Activated T-cell treated with anti-CD3 and anti-CD28 coated beads, Interleukin-2, amount 50 U/mL, for 24 hours (primary cell): ENCODE measurements around the gene SCAI.
"Not testable (repeated sequence)": the region's sequence is repeated elsewhere in the genome, so short reads cannot be mapped to it uniquely, and the experiment has no call there.

Experiments
- DNase-seq: peaks from one replicate; pipeline ENCODE4 v3.0.0-alpha.2; 2020
- H3K27ac Mint-ChIP-seq: 2 replicates; pipeline ENCODE4 v1.8.0; 2020; ENCODE audit warnings: mild to moderate bottlenecking, mixed read lengths
- H3K27me3 Mint-ChIP-seq: 2 replicates; pipeline ENCODE4 v1.8.0; 2020; ENCODE audit warnings: mixed read lengths
- H3K36me3 Mint-ChIP-seq: 2 replicates; pipeline ENCODE4 v1.8.0; 2020; ENCODE audit warnings: low read depth, mixed read lengths
- H3K4me1 Mint-ChIP-seq: 2 replicates; pipeline ENCODE4 v1.8.0; 2020; ENCODE audit warnings: low read depth, mixed read lengths
- H3K4me3 Mint-ChIP-seq: 2 replicates; pipeline ENCODE4 v1.8.0; 2020; ENCODE audit warnings: mild to moderate bottlenecking, moderate library complexity, mixed read lengths
- H3K9me3 Mint-ChIP-seq: 2 replicates; pipeline ENCODE4 v1.8.0; 2020; ENCODE audit warnings: mixed read lengths

SCAI gene

GRCh38 chr9:125103021-125103420 lies 40.3 kb downstream of the SCAI start:
- no peak overlapping the region for H3K27ac Mint-ChIP-seq

GRCh38 chr9:125100822-125101221 lies 42.5 kb downstream of the SCAI start:
- Mint-ChIP-seq H3K27me3 (no peaks in the 10 kb centered on the region), H3K4me3 (no peak overlapping the region), H3K27ac (no peak overlapping the region), H3K4me1 (peaks cover 7% of the 10 kb centered on the region), H3K36me3 (peaks cover 3% of the 10 kb centered on the region), H3K9me3 (peaks cover 4% of the 10 kb centered on the region)
- DNase-seq = no peak

More at GRCh38 chr9:125103021-125103420, 40.3 kb downstream of the SCAI start:
- H3K4me3 Mint-ChIP-seq = no peak overlapping the region
- H3K27me3 Mint-ChIP-seq = no peaks in the 10 kb centered on the region
- H3K4me1 Mint-ChIP-seq = peaks cover 7% of the 10 kb centered on the region
- no peaks in the 10 kb centered on the region for H3K9me3 Mint-ChIP-seq
- no peak for DNase-seq
- no peaks in the 10 kb centered on the region for H3K36me3 Mint-ChIP-seq

- Mint-ChIP-seq H3K4me1 (peaks cover 5% of the 10 kb centered on the region), H3K36me3 (peaks cover 7% of the 10 kb centered on the region), H3K27me3 (no peaks in the 10 kb centered on the region), H3K9me3 (peaks cover 4% of the 10 kb centered on the region), H3K4me3 (no peak overlapping the region), H3K27ac (no peak overlapping the region)
- no peak for DNase-seq
These were observed 43.5 kb downstream of the SCAI start for GRCh38 chr9:125099816-125100215.

GRCh38 chr9:125095821-125096443 lies 47.4 kb downstream of the SCAI start:
- H3K27ac Mint-ChIP-seq = no peak overlapping the region
- H3K4me1 Mint-ChIP-seq = no peaks in the 10 kb centered on the region
- no peak overlapping the region for H3K4me3 Mint-ChIP-seq
- peaks cover 10% of the 10 kb centered on the region for H3K36me3 Mint-ChIP-seq
- H3K27me3 Mint-ChIP-seq = no peaks in the 10 kb centered on the region
- DNase-seq = no peak
- H3K9me3 Mint-ChIP-seq = peaks cover 4% of the 10 kb centered on the region

GRCh38 chr9:125091121-125091520 lies 52.2 kb downstream of the SCAI start:
- H3K4me3 Mint-ChIP-seq = no peak overlapping the region
- no peaks in the 10 kb centered on the region for H3K9me3 Mint-ChIP-seq
- H3K4me1 Mint-ChIP-seq = peaks cover 10% of the 10 kb centered on the region
- H3K27me3 Mint-ChIP-seq = no peaks in the 10 kb centered on the region
- no peak for DNase-seq
- H3K36me3 Mint-ChIP-seq = peaks cover 10% of the 10 kb centered on the region
- no peak overlapping the region for H3K27ac Mint-ChIP-seq

GRCh38 chr9:125089331-125089730 lies 54.0 kb downstream of the SCAI start:
- no peak overlapping the region for H3K27ac Mint-ChIP-seq

GRCh38 chr9:125088752-125089151 lies 54.6 kb downstream of the SCAI start:
- Mint-ChIP-seq H3K4me1 (peaks cover 10% of the 10 kb centered on the region), H3K27ac (no peak overlapping the region), H3K9me3 (peaks cover under 1% of the 10 kb centered on the region), H3K27me3 (no peaks in the 10 kb centered on the region), H3K36me3 (peaks cover 5% of the 10 kb centered on the region), H3K4me3 (no peak overlapping the region)
- DNase-seq = no peak

More at GRCh38 chr9:125089331-125089730, 54.0 kb downstream of the SCAI start:
- DNase-seq = no peak
- Mint-ChIP-seq H3K4me3 (no peak overlapping the region), H3K9me3 (no peaks in the 10 kb centered on the region), H3K4me1 (peaks cover 10% of the 10 kb centered on the region), H3K27me3 (no peaks in the 10 kb centered on the region), H3K36me3 (peaks cover 6% of the 10 kb centered on the region)

GRCh38 chr9:125085703-125086477 lies 57.4 kb downstream of the SCAI start:
- H3K27me3 Mint-ChIP-seq = no peaks in the 10 kb centered on the region
- peaks cover 21% of the 10 kb centered on the region for H3K9me3 Mint-ChIP-seq
- H3K36me3 Mint-ChIP-seq = peaks cover 31% of the 10 kb centered on the region
- no peak for DNase-seq
- H3K4me1 Mint-ChIP-seq = peaks cover 10% of the 10 kb centered on the region
- H3K27ac Mint-ChIP-seq = no peak overlapping the region
- no peak overlapping the region for H3K4me3 Mint-ChIP-seq

GRCh38 chr9:125082197-125082596 lies 61.1 kb downstream of the SCAI start:
- not testable (repeated sequence) for H3K27ac Mint-ChIP-seq, H3K4me3 Mint-ChIP-seq, DNase-seq, H3K27me3 Mint-ChIP-seq, H3K4me1 Mint-ChIP-seq
- peaks cover 23% of the 10 kb centered on the region for H3K9me3 Mint-ChIP-seq
- peaks cover 40% of the 10 kb centered on the region for H3K36me3 Mint-ChIP-seq

GRCh38 chr9:125080797-125081196 lies 62.5 kb downstream of the SCAI start:
- H3K9me3 Mint-ChIP-seq = peaks cover 23% of the 10 kb centered on the region
- H3K27me3 Mint-ChIP-seq, DNase-seq, H3K4me1 Mint-ChIP-seq, H3K27ac Mint-ChIP-seq, H3K4me3 Mint-ChIP-seq: not testable (repeated sequence)
- H3K36me3 Mint-ChIP-seq = peaks cover 40% of the 10 kb centered on the region

- Mint-ChIP-seq H3K4me1 (peaks cover 1% of the 10 kb centered on the region), H3K27me3 (no peaks in the 10 kb centered on the region), H3K27ac (no peak overlapping the region), H3K9me3 (peaks cover 23% of the 10 kb centered on the region), H3K36me3 (peaks cover 39% of the 10 kb centered on the region), H3K4me3 (no peak overlapping the region)
- DNase-seq = no peak
These were observed 63.4 kb downstream of the SCAI start for GRCh38 chr9:125079931-125080330.

- H3K9me3 Mint-ChIP-seq = peaks cover 3% of the 10 kb centered on the region
- peaks cover 1% of the 10 kb centered on the region for H3K4me1 Mint-ChIP-seq
- peaks cover 15% of the 10 kb centered on the region for H3K36me3 Mint-ChIP-seq
- H3K27ac Mint-ChIP-seq = no peak overlapping the region
- no peak for DNase-seq
- H3K4me3 Mint-ChIP-seq = no peak overlapping the region
- no peaks in the 10 kb centered on the region for H3K27me3 Mint-ChIP-seq
These were observed 67.3 kb downstream of the SCAI start for GRCh38 chr9:125075997-125076396.

- DNase-seq = no peak
- Mint-ChIP-seq H3K27me3 (no peaks in the 10 kb centered on the region), H3K9me3 (no peaks in the 10 kb centered on the region), H3K4me1 (peaks cover 1% of the 10 kb centered on the region), H3K36me3 (peaks cover 5% of the 10 kb centered on the region), H3K27ac (no peak overlapping the region), H3K4me3 (no peak overlapping the region)
These were observed 68.4 kb downstream of the SCAI start for GRCh38 chr9:125074976-125075375.

GRCh38 chr9:125066839-125067619 lies 76.3 kb downstream of the SCAI start:
- H3K9me3 Mint-ChIP-seq = no peaks in the 10 kb centered on the region
- H3K4me3 Mint-ChIP-seq = no peak overlapping the region
- DNase-seq = no peak
- H3K27ac Mint-ChIP-seq = no peak overlapping the region
- peaks cover 4% of the 10 kb centered on the region for H3K4me1 Mint-ChIP-seq
- no peaks in the 10 kb centered on the region for H3K27me3 Mint-ChIP-seq
- peaks cover 4% of the 10 kb centered on the region for H3K36me3 Mint-ChIP-seq

- H3K36me3 Mint-ChIP-seq = peaks cover 15% of the 10 kb centered on the region
- H3K4me1 Mint-ChIP-seq = peaks cover 6% of the 10 kb centered on the region
- no peaks in the 10 kb centered on the region for H3K27me3 Mint-ChIP-seq
- no peak overlapping the region for H3K4me3 Mint-ChIP-seq
- DNase-seq = no peak
- H3K27ac Mint-ChIP-seq = no peak overlapping the region
- H3K9me3 Mint-ChIP-seq = no peaks in the 10 kb centered on the region
These were observed 81.9 kb downstream of the SCAI start for GRCh38 chr9:125061391-125061790.
